ENCODE results near the gene CHI3L1.

CHI3L1 gene

GRCh38 chr1:203187304-203187685 is 791 bp upstream of the CHI3L1 start:
- TF ChIP-seq CREB1 (IDR thresholded peaks at IDR 0.05; ENCODE audit: low read depth) (no peak), TEAD4 (IDR thresholded peaks at IDR 0.05) (no peak), NFIC (IDR thresholded peaks at IDR 0.05) (no peak), EGR1 (IDR thresholded peaks at IDR 0.05) (no peak), TAF1 (IDR thresholded peaks at IDR 0.05; ENCODE audit: low read depth) (no peak), USF1 (IDR thresholded peaks at IDR 0.05) (no peak), CEBPB (IDR thresholded peaks at IDR 0.05) (no peak), EP300 (IDR thresholded peaks at IDR 0.05; ENCODE audit: borderline replicate concordance) (no peak), TCF12 (IDR thresholded peaks at IDR 0.05; ENCODE audit: low read depth) (no peak), MAX (IDR thresholded peaks at IDR 0.05) (no peak), REST (IDR thresholded peaks at IDR 0.05; ENCODE audit: low read depth) (no peak), ZBTB7A (IDR thresholded peaks at IDR 0.05; ENCODE audit: low read depth) (no peak), RAD21 (IDR thresholded peaks at IDR 0.05; ENCODE audit: low read depth) (no peak), FOXM1 (IDR thresholded peaks at IDR 0.05; ENCODE audit: borderline replicate concordance, low read depth) (no peak), YY1 (IDR thresholded peaks at IDR 0.05; ENCODE audit: low read depth) (no peak)

- TF ChIP-seq FOXM1 (IDR thresholded peaks at IDR 0.05; ENCODE audit: borderline replicate concordance, low read depth) (no peak), USF1 (IDR thresholded peaks at IDR 0.05) (no peak), TCF12 (IDR thresholded peaks at IDR 0.05; ENCODE audit: low read depth) (no peak), ZBTB7A (IDR thresholded peaks at IDR 0.05; ENCODE audit: low read depth) (no peak), TAF1 (IDR thresholded peaks at IDR 0.05; ENCODE audit: low read depth) (no peak), MAX (IDR thresholded peaks at IDR 0.05) (no peak), CEBPB (IDR thresholded peaks at IDR 0.05) (no peak), EGR1 (IDR thresholded peaks at IDR 0.05) (no peak), TEAD4 (IDR thresholded peaks at IDR 0.05) (no peak), RAD21 (IDR thresholded peaks at IDR 0.05; ENCODE audit: low read depth) (no peak), REST (IDR thresholded peaks at IDR 0.05; ENCODE audit: low read depth) (no peak), NFIC (IDR thresholded peaks at IDR 0.05) (no peak), YY1 (IDR thresholded peaks at IDR 0.05; ENCODE audit: low read depth) (no peak), CREB1 (IDR thresholded peaks at IDR 0.05; ENCODE audit: low read depth) (no peak), EP300 (IDR thresholded peaks at IDR 0.05; ENCODE audit: borderline replicate concordance) (no peak)
Measured at GRCh38 chr1:203186091-203186445, 436 bp downstream of the CHI3L1 start.

- TF ChIP-seq RAD21 (IDR thresholded peaks at IDR 0.05; ENCODE audit: low read depth) (no peak), REST (IDR thresholded peaks at IDR 0.05; ENCODE audit: low read depth) (no peak), YY1 (IDR thresholded peaks at IDR 0.05; ENCODE audit: low read depth) (no peak), NFIC (IDR thresholded peaks at IDR 0.05) (no peak), TCF12 (IDR thresholded peaks at IDR 0.05; ENCODE audit: low read depth) (no peak), FOXM1 (IDR thresholded peaks at IDR 0.05; ENCODE audit: borderline replicate concordance, low read depth) (no peak), TAF1 (IDR thresholded peaks at IDR 0.05; ENCODE audit: low read depth) (no peak), MAX (IDR thresholded peaks at IDR 0.05) (no peak), CREB1 (IDR thresholded peaks at IDR 0.05; ENCODE audit: low read depth) (no peak)
Measured at GRCh38 chr1:203185585-203185984, 919 bp downstream of the CHI3L1 start.

GRCh38 chr1:203185061-203185461 is 1.4 kb downstream of the CHI3L1 start:
- TF ChIP-seq RAD21 (IDR thresholded peaks at IDR 0.05; ENCODE audit: low read depth) (no peak), MAX (IDR thresholded peaks at IDR 0.05) (no peak), NFIC (IDR thresholded peaks at IDR 0.05) (no peak), EP300 (IDR thresholded peaks at IDR 0.05; ENCODE audit: borderline replicate concordance) (no peak), FOXM1 (IDR thresholded peaks at IDR 0.05; ENCODE audit: borderline replicate concordance, low read depth) (no peak), REST (IDR thresholded peaks at IDR 0.05; ENCODE audit: low read depth) (no peak), TCF12 (IDR thresholded peaks at IDR 0.05; ENCODE audit: low read depth) (no peak), USF1 (IDR thresholded peaks at IDR 0.05) (no peak), TEAD4 (IDR thresholded peaks at IDR 0.05) (no peak), TAF1 (IDR thresholded peaks at IDR 0.05; ENCODE audit: low read depth) (no peak), ZBTB7A (IDR thresholded peaks at IDR 0.05; ENCODE audit: low read depth) (no peak), YY1 (IDR thresholded peaks at IDR 0.05; ENCODE audit: low read depth) (no peak), EGR1 (IDR thresholded peaks at IDR 0.05) (no peak), CEBPB (IDR thresholded peaks at IDR 0.05) (no peak), CREB1 (IDR thresholded peaks at IDR 0.05; ENCODE audit: low read depth) (no peak)
